ENCODE measurements around the gene DDX17.
"Not testable (repeated sequence)": the region's sequence is repeated elsewhere in the genome, so short reads cannot be mapped to it uniquely, and the experiment has no call there.

The DDX17 gene

GRCh38 chr22:38491707-38492348, 14.3 kb downstream of the DDX17 start:
- no peak for DNase-seq (ENCODE audit: low spot score)

- DNase-seq (ENCODE audit: low spot score), result no peak
These were observed 15.2 kb downstream of the DDX17 start for GRCh38 chr22:38490915-38491314.

- no peak for DNase-seq (ENCODE audit: low spot score)
These were observed 15.6 kb downstream of the DDX17 start for GRCh38 chr22:38490475-38490874.

- DNase-seq (ENCODE audit: low spot score), result no peak
These were observed 16.5 kb downstream of the DDX17 start for GRCh38 chr22:38489561-38490145.

GRCh38 chr22:38489142-38489541, 17.0 kb downstream of the DDX17 start:
- no peak for DNase-seq (ENCODE audit: low spot score)

GRCh38 chr22:38487946-38488345, 18.2 kb downstream of the DDX17 start:
- DNase-seq (ENCODE audit: low spot score), result no peak

- no peak for DNase-seq (ENCODE audit: low spot score)
These were observed 20.3 kb downstream of the DDX17 start for GRCh38 chr22:38485783-38486182.

GRCh38 chr22:38484244-38484643, 21.9 kb downstream of the DDX17 start:
- DNase-seq (ENCODE audit: low spot score), result no peak

GRCh38 chr22:38482662-38483308, 23.3 kb downstream of the DDX17 start:
- no peak for DNase-seq (ENCODE audit: low spot score)

- DNase-seq (ENCODE audit: low spot score), result no peak
These were observed 24.2 kb downstream of the DDX17 start for GRCh38 chr22:38481871-38482332.

- no peak for DNase-seq (ENCODE audit: low spot score)
These were observed 24.8 kb downstream of the DDX17 start for GRCh38 chr22:38481162-38481870.

GRCh38 chr22:38479096-38479837, 26.8 kb downstream of the DDX17 start:
- no peak for DNase-seq (ENCODE audit: low spot score)

GRCh38 chr22:38477585-38477984, 28.5 kb downstream of the DDX17 start:
- no peak for DNase-seq (ENCODE audit: low spot score)

- DNase-seq (ENCODE audit: low spot score), result no peak
These were observed 32.0 kb downstream of the DDX17 start for GRCh38 chr22:38474003-38474607.

- no peak for DNase-seq (ENCODE audit: low spot score)
These were observed 34.9 kb downstream of the DDX17 start for GRCh38 chr22:38471237-38471636.

- not testable (repeated sequence) for DNase-seq (ENCODE audit: low spot score)
These were observed 35.9 kb downstream of the DDX17 start for GRCh38 chr22:38470179-38470578.

- DNase-seq (ENCODE audit: low spot score), result no peak
These were observed 36.8 kb downstream of the DDX17 start for GRCh38 chr22:38469306-38469781.

- peak; percentile 67 for DNase-seq (ENCODE audit: low spot score)
These were observed 37.4 kb downstream of the DDX17 start for GRCh38 chr22:38468443-38469305.

- peak; percentile 94 for DNase-seq (ENCODE audit: low spot score)
These were observed 38.1 kb downstream of the DDX17 start, which contains the start of gene KDELR3 for GRCh38 chr22:38467904-38468442. TSS of gene KDELR3 (plus strand) at chr22:38468096. CDS start at chr22:38468234, 138 bp downstream.

GRCh38 chr22:38467438-38467903, 38.6 kb downstream of the DDX17 start:
- no peak for DNase-seq (ENCODE audit: low spot score)
